Stimulated activated CD8-positive, alpha-beta memory T cell treated with anti-CD3 and anti-CD28 coated beads, Interleukin-15, amount 100 ng/mL, for 1 hour (primary cell): ENCODE data around the gene SIT1.

ENCODE experiments used
- DNase-seq: peaks from one replicate; pipeline ENCODE4 v3.0.0-alpha.2; 2020; ENCODE audit warnings: low read depth

The SIT1 gene

GRCh38 chr9:35682520-35683315 lies 32.0 kb upstream of the SIT1 start:
- DNase-seq = no peak

- DNase-seq = no peak
These were observed 31.3 kb upstream of the SIT1 start for GRCh38 chr9:35682051-35682450.

- no peak for DNase-seq
These were observed 30.7 kb upstream of the SIT1 start for GRCh38 chr9:35681341-35682002.

GRCh38 chr9:35680331-35681105 lies 29.8 kb upstream of the SIT1 start:
- no peak for DNase-seq

GRCh38 chr9:35679766-35680330 lies 29.1 kb upstream of the SIT1 start:
- DNase-seq = no peak

- DNase-seq = no peak
These were observed 28.4 kb upstream of the SIT1 start for GRCh38 chr9:35679091-35679490.

GRCh38 chr9:35675732-35676392 lies 25.1 kb upstream of the SIT1 start:
- no peak for DNase-seq

GRCh38 chr9:35675204-35675603 lies 24.5 kb upstream of the SIT1 start:
- no peak for DNase-seq

GRCh38 chr9:35674025-35674361 lies 23.3 kb upstream of the SIT1 start:
- DNase-seq = no peak

- no peak for DNase-seq
These were observed 22.6 kb upstream of the SIT1 start, which contains the start of gene CA9 for GRCh38 chr9:35673132-35674024. Gene CA9 (plus strand): TSS chr9:35673928. CDS start chr9:35673960, 32 bp downstream.

- DNase-seq = no peak
These were observed 18.8 kb upstream of the SIT1 start for GRCh38 chr9:35669331-35670145.

GRCh38 chr9:35667939-35668338 lies 17.2 kb upstream of the SIT1 start:
- no peak for DNase-seq

GRCh38 chr9:35666549-35666948 lies 15.8 kb upstream of the SIT1 start:
- no peak for DNase-seq

- no peak for DNase-seq
These were observed 15.3 kb upstream of the SIT1 start for GRCh38 chr9:35666045-35666444.

- DNase-seq = no peak
These were observed 14.7 kb upstream of the SIT1 start for GRCh38 chr9:35665471-35665818.

GRCh38 chr9:35664531-35665470 lies 14.1 kb upstream of the SIT1 start, which contains the start of gene ARHGEF39:
Gene ARHGEF39 (minus strand): TSS chr9:35665195. CDS start chr9:35665169, 26 bp downstream.
- DNase-seq = no peak

- DNase-seq = no peak
These were observed 11.7 kb upstream of the SIT1 start for GRCh38 chr9:35662437-35662836.

- DNase-seq = no peak
These were observed 11.1 kb upstream of the SIT1 start for GRCh38 chr9:35661756-35662350.
